ENCODE data around the gene JUN. TPM values are rescaled to one million over a fixed set of nuclear protein-coding genes. Genes with fewer than 3 reads are reported as not detected.
A peak's percentile ranks its signal among the peaks of the same experiment; 100 is the strongest.

JUN gene
- total RNA-seq, 3 donors from 2014 or later = 119 to 880 (median 379) TPM

GRCh38 chr1:58779059-58779754 is 4.6 kb downstream of the JUN start:
- Histone ChIP-seq H3K27me3 (no peaks in the 10 kb centered on the region), H3K9me3 (no peaks in the 10 kb centered on the region), H3K4me1 (no peaks in the 10 kb centered on the region), H3K36me3 (no peaks in the 10 kb centered on the region), H3K4me3 (no peak overlapping the region), H3K27ac (peak overlapping the region; percentile 46 to 100)
- intact Hi-C loops (cut with DNase I; ENCODE audit: low total_unique reads) = no loop called here
- no peak for DNase-seq (ENCODE audit: low spot score in 2 of 2)
- TF ChIP-seq CTCF (IDR thresholded peaks at IDR 0.05) (no peak), POLR2AphosphoS5 (IDR thresholded peaks at IDR 0.05) (no peak), POLR2A (IDR thresholded peaks at IDR 0.05) (no peak)

GRCh38 chr1:58778385-58779000 is 5.4 kb downstream of the JUN start:
- Histone ChIP-seq H3K9me3 (no peaks in the 10 kb centered on the region), H3K27me3 (no peaks in the 10 kb centered on the region), H3K4me3 (no peak overlapping the region), H3K36me3 (no peaks in the 10 kb centered on the region), H3K27ac (no peak overlapping the region), H3K4me1 (no peaks in the 10 kb centered on the region)
- no peak for DNase-seq (ENCODE audit: low spot score in 2 of 2)
- intact Hi-C loops (cut with DNase I; ENCODE audit: low total_unique reads) = no loop called here
- TF ChIP-seq CTCF (IDR thresholded peaks at IDR 0.05) (no peak), POLR2A (IDR thresholded peaks at IDR 0.05) (no peak), POLR2AphosphoS5 (IDR thresholded peaks at IDR 0.05) (no peak)

GRCh38 chr1:58774027-58774426 is 9.8 kb downstream of the JUN start:
- Histone ChIP-seq H3K27ac (peak overlapping the region; percentile 53 to 70), H3K27me3 (no peaks in the 10 kb centered on the region), H3K4me3 (no peak overlapping the region), H3K9me3 (no peaks in the 10 kb centered on the region), H3K4me1 (no peaks in the 10 kb centered on the region), H3K36me3 (no peaks in the 10 kb centered on the region)
- TF ChIP-seq CTCF (IDR thresholded peaks at IDR 0.05) (no peak), POLR2AphosphoS5 (IDR thresholded peaks at IDR 0.05) (no peak), POLR2A (IDR thresholded peaks at IDR 0.05) (no peak)
- intact Hi-C loops (cut with DNase I; ENCODE audit: low total_unique reads) = loop anchor here (5.0 kb wide), 1 partner anchor 237 kb away; no protein-coding TSS in a partner anchor
- no peak for DNase-seq (ENCODE audit: low spot score in 2 of 2)

- Histone ChIP-seq H3K36me3 (no peaks in the 10 kb centered on the region), H3K4me3 (no peak overlapping the region), H3K27ac (peak overlapping the region; percentile 53 to 70), H3K9me3 (no peaks in the 10 kb centered on the region), H3K27me3 (no peaks in the 10 kb centered on the region), H3K4me1 (no peaks in the 10 kb centered on the region)
- TF ChIP-seq POLR2A (IDR thresholded peaks at IDR 0.05) (no peak), POLR2AphosphoS5 (IDR thresholded peaks at IDR 0.05) (no peak), CTCF (IDR thresholded peaks at IDR 0.05) (no peak)
- intact Hi-C loops (cut with DNase I; ENCODE audit: low total_unique reads) = loop anchor here (5.0 kb wide), 1 partner anchor 236 kb away; no protein-coding TSS in a partner anchor
- DNase-seq (ENCODE audit: low spot score in 2 of 2) = peak; percentile 45 to 61
These were observed 10.4 kb downstream of the JUN start for GRCh38 chr1:58773406-58773840.

- no peak overlapping the region for H3K27ac ChIP-seq
- H3K36me3 ChIP-seq = no peaks in the 10 kb centered on the region
- H3K27me3 ChIP-seq = no peaks in the 10 kb centered on the region
- no peak overlapping the region for H3K4me3 ChIP-seq
- intact Hi-C loops (cut with DNase I; ENCODE audit: low total_unique reads) = loop anchor here (5.0 kb wide), 1 partner anchor 233 kb away; no protein-coding TSS in a partner anchor
- TF ChIP-seq POLR2AphosphoS5 (IDR thresholded peaks at IDR 0.05) (no peak), POLR2A (IDR thresholded peaks at IDR 0.05) (no peak), CTCF (IDR thresholded peaks at IDR 0.05) (no peak)
- H3K9me3 ChIP-seq = no peaks in the 10 kb centered on the region
- H3K4me1 ChIP-seq = no peaks in the 10 kb centered on the region
- DNase-seq (ENCODE audit: low spot score in 2 of 2) = no peak
These were observed 14.0 kb downstream of the JUN start for GRCh38 chr1:58769809-58770320.

Data from breast epithelium (tissue), 4 donors.